ENCODE results near the gene PRELP.

The PRELP gene

GRCh38 chr1:203522237-203522636 lies 46.6 kb downstream of the PRELP start:
- DNase-seq = peak in 9 of 51 donors; percentile 14 to 33 (median 25)

GRCh38 chr1:203523667-203524066 lies 48.1 kb downstream of the PRELP start:
- no peak for DNase-seq

DNA sequence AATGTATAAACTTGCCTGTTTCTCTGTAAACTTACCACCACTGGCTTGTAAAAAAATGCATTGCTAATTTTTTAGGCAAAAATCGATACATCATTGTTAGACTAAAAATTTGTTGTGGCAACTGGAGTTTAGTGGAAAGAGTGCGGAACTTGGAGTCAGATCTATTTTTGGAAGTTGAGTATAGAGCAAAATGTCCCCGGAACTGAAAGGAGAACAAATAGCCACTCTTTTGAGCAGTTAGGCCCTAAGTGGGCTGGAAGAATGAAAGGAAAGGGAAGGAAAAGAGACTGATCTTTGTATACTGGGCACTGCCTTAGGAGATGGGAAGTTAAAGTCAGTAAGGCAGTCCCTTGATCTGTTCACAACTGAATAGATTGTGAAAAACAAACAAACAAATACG lies 48.5 kb downstream of the PRELP start:
- DNase-seq = no peak

DNA sequence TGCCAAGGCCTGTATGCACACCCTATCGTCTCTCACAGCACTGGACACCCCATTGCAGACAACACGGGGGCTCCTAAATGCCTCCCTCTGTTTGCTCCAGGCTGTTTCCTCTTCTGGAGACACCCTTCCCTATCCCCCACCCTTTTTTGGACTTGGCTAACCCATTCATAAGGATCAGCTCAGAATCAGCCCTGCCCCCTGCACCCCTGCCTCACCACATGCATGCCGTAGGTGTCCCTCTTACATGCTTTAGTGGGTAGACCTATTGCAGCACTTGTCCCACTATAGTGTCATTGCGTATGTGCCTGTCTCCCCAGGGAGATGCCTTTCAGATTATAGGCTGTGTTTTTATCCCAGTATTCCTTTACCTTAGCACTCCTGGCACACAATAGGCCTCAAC lies 49.2 kb downstream of the PRELP start:
- no peak for DNase-seq

- no peak for DNase-seq
Measured at GRCh38 chr1:203525685-203526084, 50.1 kb downstream of the PRELP start.

DNA sequence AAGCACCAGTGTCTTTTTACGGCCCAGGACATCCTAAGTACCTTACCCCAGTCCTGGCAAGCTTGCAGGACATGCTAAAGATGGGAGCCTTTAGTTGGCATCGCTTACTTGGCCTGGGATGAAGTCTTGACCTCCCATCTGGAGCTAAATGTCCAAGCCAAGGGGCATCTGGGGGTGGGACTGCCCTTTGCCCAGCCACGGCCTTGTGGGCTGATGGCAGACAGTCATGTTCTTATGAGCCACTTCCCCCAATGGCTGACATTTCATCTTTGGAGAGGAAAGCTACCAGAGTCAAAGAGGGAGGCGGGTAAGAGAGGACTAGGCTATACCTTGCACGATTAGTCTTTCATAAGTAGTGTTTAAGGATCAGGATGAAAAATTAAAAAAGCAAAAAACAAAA lies 50.5 kb downstream of the PRELP start:
- DNase-seq = no peak

DNA sequence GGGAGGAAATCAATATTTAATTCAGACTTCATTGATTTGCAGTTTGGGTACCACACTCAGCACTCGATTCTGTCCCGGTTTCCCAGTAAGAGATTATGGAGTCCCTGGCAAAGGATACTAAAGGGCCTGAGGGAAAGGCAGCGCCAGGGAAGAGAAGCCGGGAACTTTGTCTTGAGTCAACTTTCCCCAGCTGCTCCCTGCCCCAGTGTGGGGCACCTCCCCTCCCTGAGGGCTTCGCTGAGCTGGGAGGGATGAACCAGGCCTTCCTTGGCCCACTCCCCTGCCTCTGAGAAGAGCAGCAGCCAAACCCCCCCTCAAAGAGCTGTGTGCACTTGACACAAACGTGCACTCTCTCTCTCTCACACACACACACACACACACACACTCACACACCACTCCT lies 51.0 kb downstream of the PRELP start:
- no peak for DNase-seq

DNA sequence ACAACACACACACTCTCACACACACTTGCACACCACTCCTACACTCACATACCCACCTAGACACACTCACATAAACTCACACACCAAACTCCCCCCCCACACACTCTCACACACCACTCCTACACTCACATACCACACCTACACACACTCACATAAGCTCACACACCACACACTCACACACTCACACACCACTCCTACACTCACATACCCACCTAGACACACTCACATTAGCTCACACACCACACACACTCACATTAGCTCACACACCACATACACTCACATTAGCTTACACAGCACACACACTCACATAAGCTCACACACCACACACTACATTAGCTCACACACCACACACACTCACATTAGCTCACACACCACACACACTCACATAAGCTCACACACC lies 51.4 kb downstream of the PRELP start:
- DNase-seq = no peak

DNA sequence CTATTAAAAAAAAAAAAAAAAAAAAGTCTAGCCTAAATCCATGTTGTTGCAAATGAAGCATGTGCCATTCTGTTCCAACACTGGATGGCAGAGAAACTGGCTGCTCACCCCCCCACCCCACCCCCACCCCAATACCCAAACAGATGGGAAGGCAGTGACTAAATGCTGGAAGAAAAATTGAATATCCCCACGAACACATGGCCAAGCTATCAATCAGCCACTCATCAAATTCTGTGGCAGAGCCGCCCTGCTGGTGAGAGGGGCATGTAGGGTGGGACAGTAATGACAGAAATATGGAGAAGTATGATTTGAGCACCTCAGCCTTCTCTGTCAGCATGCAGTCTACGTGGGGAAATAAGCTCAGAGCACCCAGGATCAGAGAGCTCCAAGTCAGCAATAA lies 52.5 kb downstream of the PRELP start:
- no peak for DNase-seq

DNA sequence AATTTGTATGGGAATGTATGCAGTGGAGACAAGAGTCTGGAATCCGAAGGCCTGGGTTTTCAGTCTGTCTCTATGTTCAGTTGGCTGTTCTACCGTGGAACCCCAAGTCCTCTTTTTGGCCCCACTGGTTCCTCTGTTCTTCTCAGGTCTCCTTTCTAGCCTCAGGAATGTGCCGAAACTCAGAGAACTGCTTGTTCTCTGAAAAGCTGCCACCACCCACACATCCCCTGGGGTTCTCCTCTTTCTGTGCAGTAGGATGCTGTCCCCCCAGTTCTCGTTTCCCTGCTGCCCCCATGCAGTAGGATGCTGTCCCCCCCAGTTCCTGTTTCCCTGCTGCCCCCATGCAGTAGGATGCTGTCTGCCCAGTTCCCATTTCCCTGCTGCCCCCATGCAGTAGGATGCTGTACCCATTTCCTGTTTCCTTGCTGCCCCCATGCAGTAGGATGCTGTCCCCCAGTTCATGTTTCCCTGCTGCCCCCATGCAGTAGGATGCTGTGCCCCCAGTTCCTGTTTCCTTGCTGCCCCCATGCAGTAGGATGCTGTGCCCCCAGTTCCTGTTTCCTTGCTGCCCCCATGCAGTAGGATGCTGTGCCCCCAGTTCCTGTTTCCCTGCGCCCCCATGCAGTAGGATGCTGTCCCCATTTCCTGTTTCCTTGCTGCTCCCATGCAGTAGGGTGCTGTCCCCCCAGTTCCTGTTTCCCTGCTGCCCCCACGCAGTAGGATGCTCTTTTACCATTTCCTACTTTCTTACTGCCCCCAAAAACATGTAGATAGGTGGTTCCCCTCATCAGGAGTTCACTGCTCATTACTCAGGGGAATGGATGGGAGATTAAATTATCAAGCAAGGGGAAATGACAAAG lies 53.6 kb downstream of the PRELP start:
- no peak for DNase-seq

- no peak for DNase-seq
Measured at GRCh38 chr1:203531063-203531462, 55.5 kb downstream of the PRELP start.

DNA sequence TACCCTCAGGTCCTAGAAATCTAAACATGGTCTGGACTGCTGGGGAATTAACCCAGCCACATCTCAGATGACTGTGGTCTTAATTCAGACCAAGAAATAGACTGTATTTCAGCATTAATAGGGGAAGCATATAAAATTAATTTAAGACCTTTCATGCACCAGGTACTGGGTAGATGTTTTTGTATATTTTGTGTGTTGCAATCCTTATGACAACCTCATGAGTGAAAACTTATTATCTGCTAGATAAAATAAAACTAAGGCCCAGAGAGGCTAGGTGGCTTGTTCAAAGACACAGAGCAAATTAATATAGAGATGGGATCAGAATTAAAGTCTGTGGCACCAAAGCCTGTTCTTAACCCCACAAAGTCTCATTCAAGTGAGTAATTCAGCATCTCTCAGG lies 58.4 kb downstream of the PRELP start:
- no peak for DNase-seq

DNA sequence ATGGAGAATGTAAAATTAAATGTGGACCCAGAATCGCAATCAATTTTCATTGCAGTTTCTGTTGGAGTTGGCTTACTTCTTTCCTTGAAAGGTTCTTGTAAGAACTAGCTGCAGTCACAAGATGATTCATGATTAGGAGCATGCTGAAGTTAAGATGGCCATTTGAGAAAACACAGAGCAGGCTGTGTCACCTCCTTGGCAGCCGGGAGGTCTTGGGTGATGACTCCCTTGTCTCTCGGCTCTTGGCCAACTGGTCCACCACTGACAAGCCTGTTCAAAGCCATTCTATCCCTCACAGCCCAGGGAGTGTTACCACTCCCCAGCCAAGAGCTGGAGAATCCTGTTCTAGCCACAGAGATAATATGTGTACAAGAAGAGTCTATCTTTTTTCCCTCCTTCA lies 58.9 kb downstream of the PRELP start:
- DNase-seq = peak in 2 of 51 donors; percentile 23 to 30

- no peak for DNase-seq
Measured at GRCh38 chr1:203536575-203536974, 61.0 kb downstream of the PRELP start.

GRCh38 chr1:203536980-203537455 lies 61.4 kb downstream of the PRELP start:
- no peak for DNase-seq

DNA sequence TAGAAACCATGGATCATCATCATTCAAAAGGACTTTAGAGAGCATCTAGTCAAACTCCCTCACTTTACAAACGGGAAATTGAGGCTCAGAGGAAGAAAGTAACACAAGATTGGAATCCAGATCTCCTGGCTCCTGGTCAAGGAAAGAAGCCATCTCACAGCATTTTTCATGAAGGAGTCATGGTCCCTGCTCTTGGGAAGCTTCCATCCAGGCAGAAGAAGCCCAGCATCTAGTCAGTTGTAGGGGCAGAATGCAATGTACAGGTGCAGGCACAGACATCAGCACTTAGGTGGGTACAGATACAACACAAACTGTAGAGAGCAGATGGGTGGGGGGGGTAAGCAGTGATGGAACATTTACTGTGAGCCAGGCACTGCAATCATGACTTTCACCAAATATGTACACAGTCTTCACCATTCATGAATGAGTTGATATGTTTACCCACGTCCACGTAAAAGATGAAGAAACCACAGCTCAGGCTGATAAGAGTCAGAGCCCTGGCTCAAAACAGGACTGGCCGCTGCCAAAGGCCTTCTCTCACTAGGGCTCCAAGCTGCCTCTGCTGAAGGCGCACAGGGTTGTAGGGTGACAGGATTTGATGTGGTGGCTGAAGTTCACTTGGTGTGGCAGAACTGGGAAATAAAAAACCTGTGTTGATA lies 62.3 kb downstream of the PRELP start:
- DNase-seq = no peak

- no peak for DNase-seq
Measured at GRCh38 chr1:203538726-203539125, 63.1 kb downstream of the PRELP start.

GRCh38 chr1:203539831-203540546 lies 64.4 kb downstream of the PRELP start:
- no peak for DNase-seq

All from hypothalamus (tissue), 51 donors.